MM.1S (cell line): Measurements from ENCODE around the gene PDIA6.

Source experiments
- DNase-seq: peaks from one replicate; pipeline ENCODE4 v3.0.0-alpha.2; 2015
- H2AFZ ChIP-seq: fragments of 300-600 bp; sonication (generic); 2 replicates; pipeline ENCODE4 v1.6.0; 2016; ENCODE audit warnings: antibody characterized with exemption, low read length
- H3F3A ChIP-seq: fragments of 300-600 bp; sonication (generic); 2 replicates; pipeline ENCODE4 v1.6.1; 2016; ENCODE audit warnings: mild to moderate bottlenecking, antibody characterized with exemption, low read length, moderate library complexity, mixed read lengths; ENCODE audit not compliant: insufficient read depth
- H3K27ac ChIP-seq: fragments of 300-600 bp; sonication (generic); 2 replicates; pipeline ENCODE4 v1.5.1; 2016; ENCODE audit warnings: mild to moderate bottlenecking, low read length
- H3K27me3 ChIP-seq: fragments of 300-600 bp; sonication (generic); replicated peaks from 2 replicates; pipeline ENCODE4 v1.6.0; 2016; ENCODE audit warnings: low read length; ENCODE audit not compliant: insufficient read depth
- H3K36me3 ChIP-seq: fragments of 300-600 bp; sonication (generic); replicated peaks from 2 replicates; pipeline ENCODE4 v1.6.1; 2016; ENCODE audit warnings: mild to moderate bottlenecking, low read length, mixed read lengths; ENCODE audit not compliant: insufficient read depth
- H3K4me1 ChIP-seq: fragments of 300-600 bp; sonication (generic); 2 replicates; pipeline ENCODE4 v1.6.1; 2016; ENCODE audit warnings: low read length, mixed read lengths
- H3K4me2 ChIP-seq: fragments of 300-600 bp; sonication (generic); 2 replicates; pipeline ENCODE4 v1.6.0; 2016; ENCODE audit warnings: low read depth, low read length
- H3K4me3 ChIP-seq: fragments of 300-600 bp; sonication (generic); 2 replicates; pipeline ENCODE4 v1.5.1; 2016; ENCODE audit warnings: low read length, mixed read lengths
- H3K79me2 ChIP-seq: fragments of 300-600 bp; sonication (generic); 2 replicates; pipeline ENCODE4 v1.6.1; 2016; ENCODE audit warnings: mixed run types, low read length, mixed read lengths
- H3K9ac ChIP-seq: fragments of 300-600 bp; sonication (generic); 2 replicates; pipeline ENCODE4 v1.6.1; 2016; ENCODE audit warnings: low read length, mixed read lengths
- H3K9me2 ChIP-seq: fragments of 300-600 bp; sonication (generic); replicated peaks from 2 replicates; pipeline ENCODE4 v1.6.1; 2016; ENCODE audit warnings: mild to moderate bottlenecking, low read length, mixed read lengths; ENCODE audit not compliant: insufficient read depth
- H3K9me3 ChIP-seq: fragments of 300-600 bp; sonication (generic); replicated peaks from 2 replicates; pipeline ENCODE4 v1.6.1; 2016; ENCODE audit warnings: mild to moderate bottlenecking, low read length, mixed read lengths; ENCODE audit not compliant: insufficient read depth
- H4K20me1 ChIP-seq: fragments of 300-600 bp; sonication (generic); 2 replicates; pipeline ENCODE4 v1.6.1; 2016; ENCODE audit warnings: mild to moderate bottlenecking, low read length, moderate library complexity, mixed read lengths; ENCODE audit not compliant: insufficient read depth
- EZH2 ChIP-seq: fragments of 300-600 bp; sonication (generic); optimal IDR thresholded peaks from 2 replicates; pipeline ENCODE3; 2017; ENCODE audit warnings: low read depth, mild to moderate bottlenecking, antibody characterized with exemption, low read length, mixed read lengths
- EZH2phosphoT487 ChIP-seq: fragments of 300-600 bp; sonication (generic); IDR thresholded peaks from 2 replicates; pipeline ENCODE4 v1.6.1; 2018; ENCODE audit warnings: antibody characterized with exemption, low read length
- TF ChIP-seq, protein P1 (sequence below): fragments of 300-600 bp; sonication (generic); IDR thresholded peaks from 2 replicates; pipeline ENCODE4 v1.5.1; 2016; ENCODE audit warnings: antibody characterized with exemption, low read length, mixed read lengths

Gene PDIA6

DNA sequence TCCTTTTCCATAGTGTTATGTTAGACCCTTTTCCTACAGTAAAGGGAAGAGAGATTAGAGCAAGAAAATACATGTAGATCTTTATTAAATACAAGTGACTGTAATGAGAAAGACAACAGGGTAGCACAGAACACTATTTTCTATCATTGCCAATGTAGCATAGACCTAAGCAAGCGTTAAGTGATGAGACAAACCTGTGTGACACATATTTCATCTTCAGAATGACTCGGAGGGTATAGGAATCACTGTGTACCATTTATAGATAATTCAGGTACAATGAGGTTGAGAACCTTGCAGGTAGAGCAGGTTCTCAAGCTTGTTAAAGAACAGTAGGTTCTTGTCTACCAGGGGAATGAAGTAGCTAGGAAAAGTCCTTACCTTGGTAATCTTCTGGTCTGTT lies 15.9 kb downstream of the PDIA6 start:
- Histone ChIP-seq H3K27me3 (no peaks in the 10 kb centered on the region), H3K4me1 (peaks cover 40% of the 10 kb centered on the region), H3K9ac (no peak overlapping the region), H3F3A (peaks cover 35% of the 10 kb centered on the region), H3K36me3 (peaks cover 37% of the 10 kb centered on the region), H3K27ac (no peak overlapping the region), H4K20me1 (peaks cover 18% of the 10 kb centered on the region; the same call in 1 of the 2 replicates), H3K9me2 (no peaks in the 10 kb centered on the region), H3K9me3 (no peaks in the 10 kb centered on the region), H3K79me2 (peaks cover 85% of the 10 kb centered on the region), H3K4me2 (no peak overlapping the region), H3K4me3 (no peak overlapping the region), H2AFZ (no peak overlapping the region)
- no peak for DNase-seq
- TF ChIP-seq, protein P1, sequence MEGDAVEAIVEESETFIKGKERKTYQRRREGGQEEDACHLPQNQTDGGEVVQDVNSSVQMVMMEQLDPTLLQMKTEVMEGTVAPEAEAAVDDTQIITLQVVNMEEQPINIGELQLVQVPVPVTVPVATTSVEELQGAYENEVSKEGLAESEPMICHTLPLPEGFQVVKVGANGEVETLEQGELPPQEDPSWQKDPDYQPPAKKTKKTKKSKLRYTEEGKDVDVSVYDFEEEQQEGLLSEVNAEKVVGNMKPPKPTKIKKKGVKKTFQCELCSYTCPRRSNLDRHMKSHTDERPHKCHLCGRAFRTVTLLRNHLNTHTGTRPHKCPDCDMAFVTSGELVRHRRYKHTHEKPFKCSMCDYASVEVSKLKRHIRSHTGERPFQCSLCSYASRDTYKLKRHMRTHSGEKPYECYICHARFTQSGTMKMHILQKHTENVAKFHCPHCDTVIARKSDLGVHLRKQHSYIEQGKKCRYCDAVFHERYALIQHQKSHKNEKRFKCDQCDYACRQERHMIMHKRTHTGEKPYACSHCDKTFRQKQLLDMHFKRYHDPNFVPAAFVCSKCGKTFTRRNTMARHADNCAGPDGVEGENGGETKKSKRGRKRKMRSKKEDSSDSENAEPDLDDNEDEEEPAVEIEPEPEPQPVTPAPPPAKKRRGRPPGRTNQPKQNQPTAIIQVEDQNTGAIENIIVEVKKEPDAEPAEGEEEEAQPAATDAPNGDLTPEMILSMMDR, result no peak
- TF ChIP-seq EZH2phosphoT487, result no peak
- TF ChIP-seq EZH2, result no peak

DNA sequence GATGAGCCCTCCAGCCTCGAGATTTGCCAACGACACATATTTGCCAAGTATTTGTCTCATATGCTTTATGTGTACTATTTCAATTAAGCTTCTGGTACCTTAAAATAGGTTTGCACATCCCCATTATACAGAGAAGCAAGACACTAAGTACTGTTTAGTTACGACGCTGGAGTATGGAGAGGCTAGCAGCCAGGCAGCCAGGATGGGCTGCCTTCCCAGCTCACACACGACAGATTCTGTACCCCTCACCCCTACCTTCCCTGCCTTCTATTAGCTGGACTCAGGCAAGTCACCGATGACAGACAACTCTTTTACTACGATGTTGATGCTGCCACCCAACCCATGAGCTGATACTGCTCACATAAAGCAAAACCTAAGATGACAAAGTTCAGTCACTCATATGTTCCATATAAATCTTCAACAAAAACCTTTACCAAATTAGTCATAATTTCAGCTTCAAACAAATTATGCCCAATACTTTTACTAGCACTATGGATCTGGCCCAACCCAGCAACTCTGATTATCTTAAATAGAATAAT lies 17.0 kb downstream of the PDIA6 start:
- Histone ChIP-seq H3K4me1 (peaks cover 47% of the 10 kb centered on the region), H3K27ac (no peak overlapping the region), H3F3A (peaks cover 46% of the 10 kb centered on the region), H3K9me3 (no peaks in the 10 kb centered on the region), H3K9me2 (no peaks in the 10 kb centered on the region), H3K4me2 (no peak overlapping the region), H4K20me1 (0 out of 2 replicates have a peak, but pooled peaks cover 12% of the 10 kb centered on the region), H3K79me2 (peaks cover 74% of the 10 kb centered on the region), H3K27me3 (no peaks in the 10 kb centered on the region), H3K36me3 (peaks cover 27% of the 10 kb centered on the region), H3K9ac (no peak overlapping the region), H2AFZ (no peak overlapping the region), H3K4me3 (no peak overlapping the region)
- DNase-seq, result no peak
- TF ChIP-seq EZH2, result no peak
- TF ChIP-seq EZH2phosphoT487, result no peak
- TF ChIP-seq, protein P1, result no peak

DNA sequence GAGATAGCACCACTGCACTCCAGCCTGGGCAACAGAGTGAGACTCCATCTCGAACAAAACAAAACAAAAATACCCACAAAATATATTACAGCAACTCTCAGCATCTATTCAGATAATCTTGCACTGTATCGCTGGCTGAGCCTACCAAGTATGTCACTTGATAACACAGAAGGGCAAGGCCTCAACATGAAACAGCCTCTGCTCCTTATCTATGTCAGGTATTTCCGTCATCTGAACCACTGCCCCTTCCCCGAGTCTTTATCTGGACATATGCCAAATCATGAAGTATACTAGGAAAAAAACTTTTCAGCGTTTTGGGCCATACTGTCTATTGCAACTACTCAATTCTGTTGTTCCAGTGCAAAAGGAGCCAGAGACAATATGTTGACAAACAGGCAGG lies 17.7 kb downstream of the PDIA6 start:
- H3K4me3 ChIP-seq, result no peak overlapping the region
- no peak overlapping the region for H3K27ac ChIP-seq
- DNase-seq, result no peak
- no peaks in the 10 kb centered on the region for H3K27me3 ChIP-seq
- H3K9ac ChIP-seq, result no peak overlapping the region
- peaks cover 26% of the 10 kb centered on the region for H3K36me3 ChIP-seq
- H3K9me3 ChIP-seq, result no peaks in the 10 kb centered on the region
- no peak overlapping the region for H3K4me2 ChIP-seq
- no peak for TF ChIP-seq EZH2
- no peak for TF ChIP-seq EZH2phosphoT487
- TF ChIP-seq, protein P1, result no peak
- no peaks in the 10 kb centered on the region for H3K9me2 ChIP-seq
- H3K79me2 ChIP-seq, result peaks cover 67% of the 10 kb centered on the region
- H4K20me1 ChIP-seq, result 0 out of 2 replicates have a peak, but pooled peaks cover 8% of the 10 kb centered on the region
- no peak overlapping the region for H2AFZ ChIP-seq
- peaks cover 52% of the 10 kb centered on the region for H3F3A ChIP-seq
- H3K4me1 ChIP-seq, result peaks cover 53% of the 10 kb centered on the region
